ENCODE measurements around the gene PAXIP1.

DNA sequence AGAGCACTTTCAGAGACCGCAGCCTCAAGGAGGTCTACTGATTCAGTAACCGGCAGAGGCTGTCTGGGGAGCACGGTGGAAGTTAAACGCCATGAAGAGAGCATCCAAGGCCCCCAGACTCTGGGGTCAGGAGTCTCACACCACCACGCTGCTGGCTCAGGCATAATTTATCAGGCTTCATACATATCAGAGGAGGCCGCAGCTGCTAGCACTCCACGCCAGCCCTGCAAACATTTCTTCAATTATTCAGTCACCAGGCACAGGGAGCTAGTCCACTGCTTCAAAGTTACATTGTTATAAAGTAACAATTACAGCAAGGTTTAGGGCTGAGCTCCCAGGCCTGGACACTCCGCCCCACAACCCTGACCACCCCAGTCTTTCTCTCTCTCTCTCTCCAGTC is 97.8 kb downstream of the PAXIP1 start:
- TF ChIP-seq, protein P1, sequence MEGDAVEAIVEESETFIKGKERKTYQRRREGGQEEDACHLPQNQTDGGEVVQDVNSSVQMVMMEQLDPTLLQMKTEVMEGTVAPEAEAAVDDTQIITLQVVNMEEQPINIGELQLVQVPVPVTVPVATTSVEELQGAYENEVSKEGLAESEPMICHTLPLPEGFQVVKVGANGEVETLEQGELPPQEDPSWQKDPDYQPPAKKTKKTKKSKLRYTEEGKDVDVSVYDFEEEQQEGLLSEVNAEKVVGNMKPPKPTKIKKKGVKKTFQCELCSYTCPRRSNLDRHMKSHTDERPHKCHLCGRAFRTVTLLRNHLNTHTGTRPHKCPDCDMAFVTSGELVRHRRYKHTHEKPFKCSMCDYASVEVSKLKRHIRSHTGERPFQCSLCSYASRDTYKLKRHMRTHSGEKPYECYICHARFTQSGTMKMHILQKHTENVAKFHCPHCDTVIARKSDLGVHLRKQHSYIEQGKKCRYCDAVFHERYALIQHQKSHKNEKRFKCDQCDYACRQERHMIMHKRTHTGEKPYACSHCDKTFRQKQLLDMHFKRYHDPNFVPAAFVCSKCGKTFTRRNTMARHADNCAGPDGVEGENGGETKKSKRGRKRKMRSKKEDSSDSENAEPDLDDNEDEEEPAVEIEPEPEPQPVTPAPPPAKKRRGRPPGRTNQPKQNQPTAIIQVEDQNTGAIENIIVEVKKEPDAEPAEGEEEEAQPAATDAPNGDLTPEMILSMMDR (conservative IDR thresholded peaks at IDR 0.05; ENCODE audit: low read depth, low read length): no peak
- TF ChIP-seq EZH2 (IDR thresholded peaks at IDR 0.05; ENCODE audit: borderline replicate concordance, low read depth, low read length, poor library complexity, severe bottlenecking): no peak
